EL (cell line): ENCODE measurements around the gene RALGDS.
A peak's percentile ranks its signal among the peaks of the same experiment; 100 is the strongest.

ENCODE experiments used
- DNase-seq: peaks from one replicate; pipeline ENCODE4 v3.0.0-alpha.2; 2016

Gene RALGDS

DNA sequence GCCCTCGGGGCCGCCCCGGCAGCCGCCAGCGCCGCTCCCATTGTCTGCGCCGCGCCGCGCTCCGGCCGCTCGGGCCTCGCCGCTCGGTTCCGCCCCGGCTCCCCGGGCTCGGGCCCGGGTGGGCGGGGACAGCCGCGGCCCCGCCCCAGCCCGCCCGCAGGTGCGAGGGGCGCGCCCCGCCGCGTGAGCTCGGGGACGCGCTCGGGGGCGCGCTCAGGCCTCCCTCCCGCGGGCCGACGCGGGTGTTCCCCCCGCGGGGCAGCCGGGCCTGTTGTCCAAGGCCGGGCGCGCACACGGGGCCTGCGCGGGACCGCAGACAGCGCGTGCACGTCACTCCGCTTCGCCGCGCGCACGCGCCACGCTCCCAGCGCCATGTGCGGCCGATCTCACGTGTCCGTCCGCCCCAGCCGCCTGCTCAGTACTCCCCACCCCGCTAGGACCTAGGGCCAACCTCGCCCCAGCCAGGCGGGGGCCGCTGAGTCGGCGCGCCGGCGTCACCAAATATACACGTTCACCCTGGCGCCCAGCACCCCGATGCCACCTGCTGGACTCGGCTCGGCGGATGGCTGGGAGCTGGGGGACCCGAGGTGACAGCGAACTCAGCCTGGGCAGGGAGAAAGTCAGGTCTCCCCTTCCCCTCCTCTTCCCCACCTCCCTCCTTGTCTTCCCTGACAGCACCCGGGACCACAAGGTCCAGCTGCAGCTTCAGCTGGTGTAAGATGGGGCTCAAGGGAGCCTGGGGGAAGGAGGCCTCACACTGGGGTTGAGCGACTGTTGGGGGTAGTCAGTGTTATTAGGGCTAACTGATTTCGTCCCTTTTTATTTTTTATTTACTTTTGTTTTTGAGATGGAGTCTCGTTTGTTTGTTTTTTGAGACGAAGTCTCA is 28.3 kb upstream of the RALGDS start:
- peak; percentile 90 for DNase-seq

DNA sequence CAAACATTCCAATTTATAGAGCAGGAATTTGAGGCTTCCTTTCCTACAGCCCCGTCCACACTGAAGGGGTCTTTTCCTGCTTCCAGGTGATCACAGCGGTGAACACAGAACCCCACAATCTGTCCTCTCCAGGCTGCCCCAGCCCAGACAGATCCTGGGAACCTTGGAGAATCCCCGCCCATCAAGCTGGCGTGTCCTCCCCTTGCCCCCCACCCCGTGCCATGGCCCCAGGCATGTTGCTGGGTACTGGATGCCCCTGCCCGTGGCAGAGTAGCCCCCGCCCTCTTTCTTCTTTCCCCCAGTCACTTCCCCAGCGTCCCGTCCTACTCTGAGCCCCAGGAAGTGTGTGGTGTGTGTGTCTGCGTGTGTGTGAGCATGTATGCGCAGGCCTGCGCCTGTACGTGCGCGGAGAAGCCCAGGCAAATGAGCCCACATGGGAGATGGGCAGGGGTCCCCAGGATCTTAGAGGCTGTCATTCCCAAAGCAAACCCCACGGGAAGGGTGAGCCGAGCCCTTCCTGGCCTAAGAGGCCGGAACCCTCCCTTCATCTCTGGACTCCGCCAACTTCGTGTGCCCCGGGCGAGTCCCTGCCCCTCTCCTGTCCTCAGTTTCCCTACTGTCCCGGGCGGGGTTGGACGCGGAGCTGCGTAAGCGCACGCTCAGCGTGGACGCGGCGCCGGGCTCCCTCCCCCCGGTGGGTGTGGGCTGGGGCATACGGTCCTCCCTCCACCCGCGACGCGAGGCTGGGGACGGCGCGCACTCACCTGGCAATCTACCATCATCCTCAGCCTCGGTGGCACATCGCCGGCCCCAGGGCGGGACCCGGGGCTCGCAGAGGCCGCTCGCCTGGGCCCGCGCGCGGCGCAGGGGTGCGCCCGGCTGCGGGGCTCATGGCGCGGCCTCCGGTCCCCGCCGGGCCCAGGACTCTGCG is 27.4 kb upstream of the RALGDS start:
- peak; percentile 47 for DNase-seq

- peak; percentile 54 for DNase-seq
Measured at GRCh38 chr9:133147412-133148198, 26.6 kb upstream of the RALGDS start.

DNA sequence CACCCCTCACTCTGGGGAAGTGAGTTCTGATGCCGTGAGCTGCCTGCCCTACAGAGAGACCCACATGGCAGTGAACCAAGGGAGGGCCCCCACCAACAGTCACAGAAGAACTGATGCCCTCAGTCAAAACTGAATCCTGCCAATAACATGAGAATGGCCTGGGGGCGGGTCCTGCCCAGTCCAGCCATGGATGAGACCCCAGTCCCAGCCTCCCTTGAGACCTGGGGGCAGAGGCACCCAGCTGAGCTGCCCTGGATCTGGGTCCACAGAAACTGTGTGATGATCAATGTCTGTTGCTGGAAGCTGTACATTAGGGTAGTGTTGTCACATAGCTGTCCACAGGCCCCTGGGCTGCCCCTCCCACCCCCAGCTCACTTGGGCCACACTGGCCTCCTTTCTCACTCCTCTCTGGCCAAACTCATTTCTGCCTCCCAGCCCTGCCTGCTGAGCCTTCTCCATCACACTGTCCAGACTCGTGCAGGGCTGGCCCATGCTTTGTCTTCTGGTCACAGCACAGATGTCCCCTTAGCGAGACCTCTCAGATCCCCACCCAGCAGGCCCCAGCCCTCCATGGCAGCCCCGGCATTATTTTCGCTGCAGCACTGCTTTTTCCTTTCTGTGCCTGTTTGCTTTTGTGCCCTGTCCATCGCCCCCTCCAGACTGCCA is 25.8 kb upstream of the RALGDS start:
- DNase-seq: no peak

GRCh38 chr9:133144904-133145851 is 24.1 kb upstream of the RALGDS start:
- no peak for DNase-seq

GRCh38 chr9:133144142-133144903 is 23.3 kb upstream of the RALGDS start:
- peak; percentile 69 for DNase-seq

DNA sequence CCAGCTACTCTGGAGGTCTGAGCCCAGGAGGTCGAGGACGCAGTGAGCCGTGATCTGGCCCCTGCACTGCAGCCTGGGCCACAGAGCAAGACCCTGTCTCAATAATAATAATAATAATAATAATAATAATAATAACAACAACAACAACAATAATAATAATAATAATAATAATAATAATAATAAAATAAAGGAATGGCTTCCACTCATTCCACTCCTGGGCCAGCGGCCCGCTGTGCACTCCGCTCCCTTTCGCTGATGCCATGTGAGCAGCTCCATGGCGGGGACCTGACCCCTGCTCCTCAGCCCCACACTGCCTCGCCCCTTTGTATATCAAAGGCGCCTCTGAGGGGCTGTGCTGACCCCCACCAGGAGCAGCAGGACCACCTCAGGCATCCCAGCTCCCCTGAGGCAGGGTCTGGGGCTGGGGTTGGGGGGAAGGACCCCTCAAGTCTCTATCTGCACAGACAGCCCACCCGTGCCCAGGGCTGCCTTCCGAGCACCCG is 22.6 kb upstream of the RALGDS start:
- DNase-seq: no peak

DNA sequence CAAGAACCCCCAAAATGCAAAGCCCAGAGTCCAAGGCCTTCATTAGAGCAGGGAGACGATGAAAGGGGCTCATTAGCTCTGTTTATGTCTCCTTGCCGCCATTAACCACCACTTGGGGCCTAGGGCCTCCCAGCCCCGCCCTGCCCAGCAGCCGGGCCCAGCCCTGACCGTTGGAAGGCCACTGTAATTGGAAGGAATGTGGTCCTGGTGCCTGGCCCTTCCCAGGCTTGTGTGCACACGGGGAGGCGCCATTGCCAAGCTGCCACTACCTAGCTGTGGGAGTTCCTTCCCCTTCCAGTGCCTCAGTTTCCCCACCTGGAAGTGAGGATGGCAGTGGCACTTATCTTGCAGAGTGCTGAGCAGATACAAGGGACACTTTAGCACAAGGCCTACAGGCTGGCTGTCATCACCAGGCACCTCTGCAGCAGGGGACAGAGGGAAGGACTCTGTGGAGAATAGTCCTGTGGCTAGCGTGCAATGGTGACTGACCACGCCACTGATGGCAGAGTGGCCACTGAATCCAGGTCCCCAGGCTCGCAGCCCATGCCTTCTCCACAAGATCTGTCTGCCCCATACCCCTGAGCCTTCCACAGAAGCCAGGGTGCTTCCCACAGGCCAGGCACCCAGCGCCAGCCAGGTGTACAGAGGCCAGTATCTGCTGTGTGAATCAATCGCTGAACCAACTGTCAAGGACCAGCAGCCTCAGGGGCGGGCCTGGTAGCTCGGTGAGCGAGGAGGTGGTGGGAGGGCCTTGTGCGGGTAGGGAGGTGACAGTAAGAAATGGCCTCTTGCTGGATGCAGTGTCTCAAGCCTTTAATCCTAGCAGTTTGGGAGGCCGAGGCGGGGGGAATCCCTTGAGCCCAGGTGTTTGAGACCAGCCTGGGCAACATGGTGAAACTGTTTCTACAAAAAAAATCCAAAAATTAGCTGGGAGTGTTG is 21.9 kb upstream of the RALGDS start:
- no peak for DNase-seq

DNA sequence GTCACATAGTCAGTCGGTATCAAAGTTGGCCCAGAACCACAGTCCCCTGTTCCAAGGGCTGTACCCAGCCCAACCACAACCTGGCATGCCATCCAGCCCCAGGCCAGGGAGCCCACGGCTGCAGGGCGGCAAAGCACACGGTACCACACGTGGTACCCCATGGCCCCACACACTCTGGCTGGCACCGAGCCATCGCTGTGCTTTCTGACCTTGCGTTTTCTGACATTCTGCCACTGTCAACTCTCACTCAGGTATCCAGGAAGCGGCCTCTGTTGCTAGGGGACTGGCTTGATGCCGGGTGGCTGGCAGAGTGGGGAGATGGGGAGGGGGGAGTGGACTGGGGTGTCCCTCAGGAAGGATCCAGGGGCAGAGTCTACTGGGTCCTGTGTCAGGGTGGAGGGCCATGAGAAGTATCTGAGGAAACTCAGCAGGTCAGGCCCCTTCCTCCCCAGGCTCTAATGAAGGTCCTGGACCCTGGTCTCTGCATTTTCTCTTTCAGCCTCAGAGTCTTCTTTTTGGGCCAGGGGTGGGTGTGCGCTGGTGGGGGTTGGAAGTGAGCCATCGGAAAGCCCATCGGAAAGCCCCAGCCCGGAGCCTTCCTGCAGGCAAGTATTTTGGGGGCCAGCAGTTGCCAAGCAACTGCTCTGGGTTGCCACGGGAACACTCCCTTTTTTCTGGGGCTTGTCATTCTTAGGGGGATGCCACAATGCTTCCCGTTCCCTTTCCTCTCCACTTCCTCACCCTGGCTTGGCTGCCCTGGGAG is 21.0 kb upstream of the RALGDS start:
- no peak for DNase-seq

DNA sequence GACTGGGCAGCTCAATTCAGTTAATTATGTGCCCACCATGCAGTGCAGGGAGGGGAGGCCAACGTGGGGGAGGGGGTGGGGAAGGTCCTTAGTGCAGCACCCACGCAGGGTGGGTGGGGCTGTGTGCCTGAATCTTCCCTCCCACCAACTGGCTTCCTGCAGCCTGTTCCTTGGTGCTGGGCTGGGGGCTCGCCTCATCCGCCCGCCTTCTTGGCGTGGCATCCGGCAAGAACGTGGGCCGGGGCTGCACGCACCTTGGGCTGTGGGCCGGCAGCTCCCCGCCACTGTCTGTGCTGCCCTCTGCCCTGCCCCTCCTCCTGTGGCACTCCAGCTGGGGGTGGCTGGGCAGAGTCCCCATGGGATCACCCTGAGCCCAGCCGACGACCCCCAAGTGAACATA is 19.6 kb upstream of the RALGDS start:
- DNase-seq: no peak

DNA sequence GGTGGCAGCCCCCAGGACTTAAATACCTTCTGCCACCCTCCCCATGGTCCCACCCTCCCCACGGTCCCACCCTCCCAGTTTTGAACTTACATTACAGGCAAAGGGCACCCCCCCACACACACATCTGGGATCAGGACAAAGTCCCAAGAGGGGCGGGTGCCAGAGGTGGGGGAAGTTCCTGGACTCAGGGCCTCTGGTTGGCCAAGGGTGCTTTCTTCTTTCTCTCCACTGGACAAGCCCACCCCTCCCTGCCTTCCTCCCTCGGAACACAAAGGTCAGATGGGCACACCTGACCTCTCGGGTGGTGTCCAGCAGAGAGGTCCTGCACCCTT is 19.1 kb upstream of the RALGDS start:
- DNase-seq: no peak

GRCh38 chr9:133139246-133140173 is 18.5 kb upstream of the RALGDS start:
- no peak for DNase-seq

GRCh38 chr9:133137451-133138231 is 16.6 kb upstream of the RALGDS start:
- DNase-seq: no peak

DNA sequence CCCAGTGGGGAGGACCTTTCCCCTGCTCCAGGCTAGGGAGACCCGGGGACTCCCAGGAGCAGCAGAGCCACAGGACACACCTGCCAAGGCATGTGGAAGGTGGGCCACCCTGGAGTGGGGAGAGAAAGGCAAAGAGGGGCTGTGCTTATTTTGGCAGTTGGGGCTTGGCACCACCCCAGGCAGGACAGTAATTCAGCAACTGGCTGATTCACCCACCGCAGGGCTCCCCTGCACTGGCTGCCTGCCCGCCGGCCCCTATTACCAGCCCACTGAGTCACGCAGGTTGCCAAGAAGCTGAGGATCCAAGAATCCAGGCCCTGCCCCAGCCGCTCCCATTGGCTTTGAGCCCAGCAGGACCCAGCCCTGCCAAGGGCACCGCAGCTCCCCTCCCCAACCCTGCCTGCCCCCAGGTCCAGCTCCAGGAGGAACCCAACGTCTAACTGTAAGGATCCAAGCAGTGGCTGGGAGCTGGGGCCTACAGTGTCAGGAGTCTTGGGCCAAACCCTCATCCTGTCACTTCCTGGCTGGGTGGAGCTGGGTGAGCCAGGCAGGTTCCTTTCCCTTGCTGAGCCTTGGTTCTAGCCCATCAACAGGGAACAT is 14.2 kb upstream of the RALGDS start:
- DNase-seq: peak; percentile 96

GRCh38 chr9:133134388-133135145 is 13.5 kb upstream of the RALGDS start:
- no peak for DNase-seq
